Measurements from ENCODE around the gene TTC28.
"Not testable (repeated sequence)": the region's sequence is repeated elsewhere in the genome, so short reads cannot be mapped to it uniquely, and the experiment has no call there.

TTC28 gene

DNA sequence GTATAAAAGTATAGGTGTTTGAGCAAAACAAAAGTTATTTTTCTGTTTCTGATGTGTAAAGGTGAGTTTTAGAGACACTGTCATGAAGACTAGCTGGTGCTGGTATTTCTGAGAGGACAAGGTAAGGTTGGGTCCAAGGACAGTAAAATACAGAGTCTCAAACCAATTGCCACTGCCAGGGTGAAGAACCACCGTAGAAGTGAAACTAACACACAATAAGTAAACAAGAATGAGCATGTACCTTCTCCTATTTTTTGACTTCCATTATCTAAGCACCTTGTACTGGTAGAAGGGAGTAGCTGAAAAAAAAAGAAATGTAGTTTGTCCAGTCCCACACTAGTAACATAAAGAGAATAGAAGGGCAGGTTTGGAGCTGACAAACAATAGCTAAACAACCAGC is 117.3 kb downstream of the TTC28 start:
- H3K4me3 ChIP-seq (ENCODE audit: low read depth, low read length): no peak overlapping the region

DNA sequence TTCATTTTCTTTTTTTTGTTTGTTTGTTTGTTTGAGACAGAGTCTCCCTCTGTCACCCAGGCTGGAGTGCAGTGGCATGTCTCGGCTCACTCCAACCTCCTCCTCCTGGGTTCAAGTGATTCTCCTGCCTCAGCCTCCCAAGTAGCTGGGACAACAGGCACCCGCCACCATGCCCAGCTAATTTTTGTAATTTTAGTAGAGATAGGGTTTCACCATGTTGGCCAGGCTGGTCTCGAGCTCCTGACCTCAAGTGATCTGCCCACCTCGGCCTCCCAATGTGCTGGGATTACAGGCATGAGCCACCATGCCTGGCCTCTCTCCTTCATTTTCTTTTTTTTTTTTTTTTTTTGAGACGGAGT is 118.9 kb downstream of the TTC28 start:
- not testable (repeated sequence) for H3K4me3 ChIP-seq (ENCODE audit: low read depth, low read length)

DNA sequence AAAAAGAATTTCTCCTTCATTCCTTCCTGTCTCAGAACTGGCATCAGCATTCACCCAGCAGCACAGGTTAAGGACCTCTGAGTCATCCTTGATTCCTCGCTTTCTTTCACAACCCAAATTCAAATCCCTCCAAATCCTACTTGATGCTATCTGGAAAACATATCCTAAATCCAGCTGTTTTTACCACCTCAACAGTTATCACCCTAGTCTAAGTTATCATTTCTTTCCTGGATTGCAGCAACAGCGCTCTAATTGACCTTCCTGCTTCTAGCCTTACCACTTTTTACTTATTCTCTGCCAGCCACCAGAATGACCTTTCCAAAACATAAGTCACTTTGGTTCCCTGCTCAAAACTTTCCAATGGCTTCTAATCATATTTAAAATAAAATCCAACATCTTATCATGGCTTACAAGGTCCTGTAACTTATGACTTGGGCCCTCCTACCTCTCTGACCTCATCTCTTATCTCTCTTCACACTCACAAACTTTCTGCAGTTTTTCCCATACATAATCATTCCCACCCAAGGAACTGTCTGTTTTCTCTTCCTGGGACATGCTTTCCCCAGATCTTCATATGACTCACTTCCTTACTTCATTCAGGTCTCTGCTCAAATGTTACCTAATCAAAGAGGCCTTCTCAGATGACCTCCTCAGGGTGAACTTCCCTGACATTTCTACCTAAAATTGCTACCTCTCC is 119.4 kb downstream of the TTC28 start:
- H3K4me3 ChIP-seq (ENCODE audit: low read depth, low read length): no peak overlapping the region

DNA sequence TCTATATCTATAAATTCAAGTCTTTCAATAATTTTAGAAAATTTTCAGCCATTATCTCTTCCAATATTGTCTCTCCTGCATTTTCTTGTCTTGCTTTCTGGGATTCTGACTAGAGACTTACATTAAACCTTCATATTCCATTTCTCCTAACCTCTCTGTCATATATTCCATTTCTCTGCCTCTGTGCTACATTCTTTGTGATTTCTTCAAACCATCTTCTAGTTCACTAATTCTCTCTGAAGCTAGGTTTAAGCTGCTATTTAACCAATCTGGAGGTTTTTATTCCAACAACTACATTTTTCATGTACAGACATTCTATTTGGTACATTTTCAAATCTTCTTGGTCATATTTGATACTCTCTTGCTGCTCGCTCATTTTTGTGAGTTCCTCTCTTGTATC is 122.5 kb downstream of the TTC28 start:
- H3K4me3 ChIP-seq (ENCODE audit: low read depth, low read length): no peak overlapping the region

DNA sequence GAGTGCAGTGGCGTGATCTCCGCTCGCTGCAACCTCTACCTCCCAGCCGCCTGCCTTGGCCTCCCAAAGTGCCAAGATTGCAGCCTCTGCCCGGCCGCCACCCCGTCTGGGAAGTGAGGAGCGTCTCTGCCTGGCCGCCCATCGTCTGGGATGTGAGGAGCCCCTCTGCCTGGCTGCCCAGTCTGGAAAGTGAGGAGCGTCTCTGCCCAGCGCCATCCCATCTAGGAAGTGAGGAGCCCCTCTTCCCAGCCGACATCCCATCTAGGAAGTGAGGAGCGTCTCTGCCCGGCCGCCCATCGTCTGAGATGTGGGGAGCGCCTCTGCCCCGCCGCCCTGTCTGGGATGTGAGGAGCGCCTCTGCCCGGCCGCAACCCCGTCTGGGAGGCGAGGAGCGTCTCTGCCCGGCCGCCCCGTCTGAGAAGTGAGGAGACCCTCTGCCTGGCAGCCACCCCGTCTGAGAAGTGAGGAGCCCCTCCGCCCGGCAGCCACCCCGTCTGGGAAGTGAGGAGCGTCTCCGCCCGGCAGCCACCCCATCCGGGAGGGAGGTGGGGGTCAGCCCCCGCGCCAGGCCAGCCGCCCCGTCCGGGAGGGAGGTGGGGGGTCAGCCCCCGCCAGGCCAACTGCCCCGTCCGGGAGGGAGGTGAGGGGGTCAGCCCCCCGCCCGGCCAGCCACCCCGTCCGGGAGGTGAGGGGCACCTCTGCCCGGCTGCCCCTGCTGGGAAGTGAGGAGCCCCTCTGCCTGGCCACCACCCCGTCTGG is 126.4 kb downstream of the TTC28 start:
- H3K4me3 ChIP-seq (ENCODE audit: low read depth, low read length): not testable (repeated sequence)

DNA sequence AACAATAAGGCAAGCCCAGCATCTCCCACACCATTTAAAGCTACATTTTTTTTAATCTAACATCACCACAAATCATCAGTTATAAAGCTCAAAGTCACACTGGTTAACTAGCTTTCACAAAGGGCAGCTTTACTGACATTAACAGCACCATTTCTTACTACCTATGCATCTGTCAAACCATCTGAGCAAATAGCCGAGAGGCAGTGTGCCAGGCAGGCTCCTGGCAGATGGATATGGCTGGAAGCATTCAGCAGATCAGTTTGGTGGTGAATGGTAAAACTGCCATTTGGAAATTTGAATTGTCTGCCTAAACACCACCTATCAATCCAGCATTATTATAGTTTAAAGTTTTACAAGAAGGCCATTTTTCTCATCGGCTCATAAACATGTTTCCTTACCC is 131.2 kb downstream of the TTC28 start:
- no peak overlapping the region for H3K4me3 ChIP-seq (ENCODE audit: low read depth, low read length)

DNA sequence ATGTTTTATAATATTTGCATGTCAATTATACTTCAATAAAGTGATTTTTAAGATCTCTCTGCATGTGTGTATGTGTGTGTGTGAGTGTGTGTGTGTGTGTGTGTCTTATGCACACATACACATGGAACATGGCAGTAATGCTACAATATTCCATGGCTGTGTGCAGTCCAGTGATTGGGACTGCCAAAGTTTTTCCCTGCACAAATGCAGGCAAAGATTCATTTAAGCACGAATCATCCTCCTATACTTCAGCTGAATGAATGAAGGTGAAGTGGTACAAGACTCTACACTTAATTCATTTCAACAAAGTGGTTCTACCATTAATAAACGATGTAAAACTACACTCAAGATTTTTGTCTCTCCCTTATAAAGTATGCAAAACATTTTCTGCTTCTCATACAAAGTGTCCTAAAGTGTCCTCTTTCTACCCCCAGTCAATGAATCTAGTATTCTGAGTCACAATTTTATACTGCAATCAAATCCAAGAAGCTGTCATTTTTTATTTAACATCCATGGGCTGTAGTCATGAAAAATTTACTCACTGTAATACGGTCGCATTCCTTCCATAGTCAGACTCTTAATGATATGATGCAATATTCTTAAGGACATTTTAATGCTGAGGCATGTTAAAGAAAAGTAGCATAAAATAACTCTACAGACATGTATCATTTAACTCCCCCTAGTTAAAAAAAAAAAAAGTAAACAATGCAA is 132.4 kb downstream of the TTC28 start:
- H3K4me3 ChIP-seq (ENCODE audit: low read depth, low read length): no peak overlapping the region

DNA sequence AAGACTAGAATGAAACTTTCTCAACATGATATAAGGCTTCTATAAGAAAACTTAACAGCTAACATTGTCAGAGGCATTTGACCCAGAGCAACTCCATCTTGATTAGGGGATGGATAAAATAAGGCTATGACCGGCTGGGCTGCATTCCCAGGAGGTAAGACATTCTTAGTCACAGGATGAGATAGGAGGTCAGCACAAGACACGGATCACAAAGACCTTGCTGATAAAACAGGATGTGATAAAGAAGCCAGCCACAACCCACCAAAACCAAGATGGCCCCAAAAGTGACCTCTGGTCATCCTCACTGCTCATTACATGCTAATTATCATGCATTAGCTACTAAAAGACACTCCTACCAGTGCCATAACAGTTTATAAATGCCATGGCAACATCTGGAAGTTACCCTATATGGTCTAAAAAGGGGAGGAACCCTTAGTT is 135.2 kb downstream of the TTC28 start:
- no peak overlapping the region for H3K4me3 ChIP-seq (ENCODE audit: low read depth, low read length)

DNA sequence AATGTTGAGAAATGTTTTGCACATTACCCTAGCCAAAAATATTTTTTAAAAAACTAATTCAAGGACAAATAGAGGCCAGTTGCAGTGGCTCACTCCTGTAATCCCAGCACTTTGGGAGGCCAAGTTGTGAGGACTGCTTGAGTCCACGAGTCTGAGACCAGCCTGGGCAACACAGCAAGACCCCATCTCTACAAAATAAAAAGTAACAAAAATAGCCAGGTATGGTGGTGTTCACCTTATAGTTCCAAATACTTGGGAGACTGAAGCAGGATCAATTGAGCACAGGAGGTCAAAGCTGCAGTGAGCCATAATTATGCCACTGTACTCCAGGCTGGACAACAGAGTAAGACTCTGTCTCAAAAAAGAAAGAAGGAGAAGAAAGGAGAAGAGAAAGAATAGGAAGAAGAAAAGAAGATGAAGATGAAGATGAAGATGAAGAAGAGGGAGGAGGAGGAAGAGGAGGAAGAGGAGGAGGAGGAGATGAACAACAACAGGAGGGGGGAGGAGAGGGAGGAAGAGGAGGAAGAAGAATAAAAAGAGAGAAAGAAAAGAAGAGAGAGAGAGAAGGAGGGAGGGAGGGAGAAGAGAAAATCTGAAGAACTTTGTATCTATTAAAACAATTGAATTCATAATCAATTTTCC is 136.5 kb downstream of the TTC28 start:
- no peak overlapping the region for H3K4me3 ChIP-seq (ENCODE audit: low read depth, low read length)

DNA sequence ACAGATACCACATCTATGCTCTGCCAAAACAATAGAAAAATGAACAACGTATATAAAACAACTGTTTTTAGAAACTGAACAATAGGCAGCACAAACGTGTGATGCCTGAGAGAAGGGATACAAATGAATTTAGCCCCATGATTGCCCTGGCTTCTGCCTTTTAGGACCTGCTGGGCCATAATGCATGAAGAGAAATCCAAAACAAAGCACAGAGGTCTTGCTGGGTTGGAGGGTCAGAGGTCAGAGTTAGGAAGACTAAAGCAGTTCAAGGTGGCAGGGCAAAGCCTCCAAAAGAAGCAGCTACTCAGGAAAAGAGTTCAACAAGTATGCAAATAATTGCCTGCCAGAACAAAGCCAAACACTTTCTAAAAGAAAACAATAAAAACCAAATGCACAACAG is 138.5 kb downstream of the TTC28 start:
- H3K4me3 ChIP-seq (ENCODE audit: low read depth, low read length): no peak overlapping the region

DNA sequence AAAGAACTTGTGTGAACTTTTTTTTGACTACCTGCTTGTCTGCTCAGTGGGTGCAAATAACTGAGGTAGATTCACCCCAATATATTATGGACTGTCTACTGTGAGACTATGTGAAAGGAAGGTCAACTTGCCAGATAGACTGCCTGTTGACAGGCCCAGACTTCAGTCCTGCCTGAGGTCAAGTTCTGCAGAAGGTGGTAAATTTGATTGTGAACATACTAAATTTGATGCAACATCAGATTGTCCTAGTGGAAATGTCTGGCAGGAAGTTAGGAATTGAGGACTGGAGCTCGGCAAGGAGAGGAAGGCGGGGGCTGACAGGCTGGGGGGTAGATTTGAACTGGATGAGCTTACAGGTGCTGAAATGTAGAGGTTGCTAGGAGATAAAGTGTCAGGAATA is 140.7 kb downstream of the TTC28 start:
- no peak overlapping the region for H3K4me3 ChIP-seq (ENCODE audit: low read depth, low read length)

DNA sequence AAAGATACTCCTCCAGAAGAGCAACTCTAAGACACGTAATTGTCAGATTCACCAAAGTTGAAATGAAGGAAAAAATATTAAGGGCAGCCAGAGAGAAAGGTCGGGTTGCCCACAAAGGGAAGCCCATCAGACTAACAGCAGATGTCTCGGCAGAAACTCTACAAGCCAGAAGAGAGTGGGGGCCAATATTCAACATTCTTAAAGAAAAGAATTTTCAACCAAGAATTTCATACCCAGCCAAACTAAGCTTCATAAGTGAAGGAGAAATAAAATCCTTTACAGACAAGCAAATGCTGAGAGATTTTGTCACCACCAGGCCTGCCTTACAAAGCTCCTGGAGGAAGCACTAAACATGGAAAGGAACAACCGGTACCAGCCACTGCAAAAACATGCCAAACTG is 149.1 kb downstream of the TTC28 start:
- H3K4me3 ChIP-seq (ENCODE audit: low read depth, low read length): not testable (repeated sequence)

DNA sequence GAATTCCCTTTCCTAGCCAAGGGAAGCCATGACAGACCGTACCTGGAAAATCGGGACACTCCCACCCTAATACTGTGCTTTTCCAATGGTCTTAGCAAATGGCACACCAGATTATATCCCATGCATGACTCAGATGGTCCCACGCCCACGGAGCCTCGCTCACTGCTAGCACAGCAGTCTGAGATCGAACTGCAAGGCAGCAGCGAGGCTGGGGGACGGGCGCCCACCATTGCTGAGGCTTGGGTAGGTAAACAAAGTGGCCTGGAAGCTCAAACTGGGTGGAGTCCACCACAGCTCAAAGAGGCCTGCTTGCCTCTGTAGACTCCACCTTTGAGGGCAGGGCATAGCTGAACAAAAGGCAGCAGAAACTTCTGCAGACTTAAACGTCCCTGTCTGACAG is 150.5 kb downstream of the TTC28 start:
- H3K4me3 ChIP-seq (ENCODE audit: low read depth, low read length): not testable (repeated sequence)

DNA sequence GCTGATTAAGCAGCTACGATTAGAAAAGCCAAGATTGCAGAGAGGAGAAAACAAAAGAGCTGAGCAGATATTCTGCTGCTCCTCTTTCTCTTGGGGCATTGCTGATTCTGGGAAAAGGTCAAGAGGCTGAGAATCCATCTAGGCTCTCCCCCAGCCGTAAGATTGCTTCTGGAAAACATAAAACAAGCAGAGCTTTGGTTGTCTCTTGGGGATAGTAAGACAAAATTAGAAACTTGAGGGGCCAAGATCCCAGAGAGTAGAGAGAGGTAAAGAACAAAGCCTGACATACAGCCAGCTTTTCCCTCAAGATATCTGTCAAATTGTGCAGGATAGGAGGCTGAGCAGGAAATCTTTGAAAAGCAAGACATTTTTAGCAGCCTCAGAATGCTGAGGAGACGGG is 158.2 kb downstream of the TTC28 start:
- H3K4me3 ChIP-seq (ENCODE audit: low read depth, low read length): no peak overlapping the region

DNA sequence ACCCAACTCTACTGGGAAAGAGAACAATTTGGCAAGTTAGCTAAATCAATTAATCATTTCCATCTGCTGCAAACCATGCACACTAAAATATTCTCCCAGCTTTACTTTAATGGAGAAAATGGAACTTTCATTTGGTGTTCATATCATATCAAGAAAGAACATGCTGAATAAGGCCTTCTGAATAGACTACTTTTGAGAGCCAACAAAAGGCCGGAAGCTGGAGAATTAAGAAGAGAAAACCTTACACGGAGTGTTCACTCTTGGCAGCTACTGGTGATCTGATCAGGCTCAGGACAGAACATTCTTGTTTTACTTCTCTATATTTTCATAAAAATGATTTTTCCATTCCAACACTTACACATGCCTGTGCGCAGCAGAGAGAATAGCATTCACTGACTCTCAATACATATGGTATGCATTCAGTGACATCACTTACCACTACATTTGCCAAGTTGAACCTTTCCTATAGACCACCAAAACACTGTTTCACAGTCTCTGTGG is 165.3 kb downstream of the TTC28 start:
- no peak overlapping the region for H3K4me3 ChIP-seq (ENCODE audit: low read depth, low read length)

DNA sequence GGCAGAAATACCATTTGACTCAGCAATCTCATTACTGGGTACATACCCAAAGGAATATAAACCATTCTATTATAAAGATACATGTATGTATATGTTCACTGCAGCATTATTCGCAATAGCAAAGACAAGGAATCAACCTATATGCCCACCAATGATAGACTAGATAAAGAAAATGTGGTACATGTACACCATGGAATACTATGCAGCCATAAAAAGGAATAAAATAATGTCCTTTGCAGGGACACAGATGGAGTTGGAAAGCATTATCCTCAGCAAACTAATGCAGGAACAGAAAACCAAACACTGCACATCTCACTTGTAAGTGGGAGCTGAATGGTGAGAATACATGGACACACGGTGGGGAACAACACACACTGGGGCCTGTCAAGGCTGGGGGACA is 167.3 kb downstream of the TTC28 start:
- not testable (repeated sequence) for H3K4me3 ChIP-seq (ENCODE audit: low read depth, low read length)

DNA sequence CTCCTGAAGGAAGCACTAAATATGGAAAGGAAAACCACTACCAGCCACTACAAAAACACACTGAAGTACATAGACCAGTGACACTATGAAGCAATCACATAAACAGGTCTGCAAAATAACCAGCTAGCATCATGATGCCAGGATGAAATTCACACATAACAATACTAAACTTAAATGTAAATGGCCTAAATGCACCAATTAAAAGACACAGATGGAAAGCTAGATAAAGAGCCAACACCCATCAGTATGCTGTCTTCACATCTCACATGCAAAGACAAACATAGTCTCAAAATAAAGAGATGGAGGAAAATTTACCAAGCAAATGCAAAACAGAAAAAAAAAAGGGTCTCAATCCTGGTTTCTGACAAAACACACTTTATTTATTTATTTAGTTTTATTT is 171.7 kb downstream of the TTC28 start:
- no peak overlapping the region for H3K4me3 ChIP-seq (ENCODE audit: low read depth, low read length)

DNA sequence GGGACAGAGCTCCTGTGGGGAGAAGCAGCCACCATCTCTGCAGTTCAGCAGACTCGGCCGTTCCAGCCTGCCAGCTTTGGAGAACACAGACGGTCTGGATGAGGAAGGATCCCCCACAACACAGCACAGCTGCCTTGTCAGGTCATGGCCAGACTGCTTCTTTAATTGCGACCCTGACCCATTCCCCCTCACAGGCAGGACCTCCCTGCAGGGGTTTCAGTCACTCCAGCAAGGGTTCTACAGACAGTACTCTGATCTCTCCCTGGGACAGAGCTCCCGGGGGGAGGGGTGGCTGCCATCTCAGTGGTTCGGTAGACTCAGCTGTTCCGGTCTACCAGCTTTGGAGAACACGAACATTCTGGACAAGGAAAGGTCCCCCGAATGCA is 173.5 kb downstream of the TTC28 start:
- no peak overlapping the region for H3K4me3 ChIP-seq (ENCODE audit: low read depth, low read length)

DNA sequence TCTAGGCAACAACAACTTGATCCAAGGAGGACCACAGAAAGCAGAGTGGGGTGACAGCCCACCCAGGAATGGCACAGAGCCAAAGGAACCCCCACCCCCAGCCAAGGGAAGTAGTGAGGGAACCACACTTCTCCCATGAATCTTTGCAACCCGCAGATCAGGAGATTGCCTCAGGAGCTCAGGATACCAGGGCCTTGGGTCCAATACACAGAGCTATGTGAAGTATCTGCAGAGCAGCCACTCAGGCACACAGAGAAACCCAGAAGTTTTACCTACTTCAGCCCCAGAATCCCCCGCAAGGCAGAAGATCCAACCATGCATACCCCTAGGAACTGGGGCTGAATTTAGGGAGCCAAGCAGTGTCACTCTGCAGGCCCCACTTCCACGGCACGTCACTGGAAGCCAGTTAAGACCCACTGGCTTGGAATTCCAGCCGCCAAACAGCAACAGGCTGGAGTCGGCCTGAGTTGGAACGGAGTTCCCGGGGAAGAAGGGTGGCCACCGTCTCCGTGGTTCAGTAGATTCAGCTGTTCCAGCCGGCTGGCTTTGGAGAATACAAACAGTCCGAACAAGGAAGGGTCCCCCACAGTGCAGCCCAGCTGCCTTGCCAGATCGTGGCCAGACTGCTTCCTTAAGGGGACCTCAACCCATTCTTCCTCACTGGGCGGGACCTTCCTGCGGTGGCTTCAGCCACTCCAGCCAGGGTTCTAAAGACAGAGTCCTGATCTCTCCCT is 174.1 kb downstream of the TTC28 start:
- no peak overlapping the region for H3K4me3 ChIP-seq (ENCODE audit: low read depth, low read length)

DNA sequence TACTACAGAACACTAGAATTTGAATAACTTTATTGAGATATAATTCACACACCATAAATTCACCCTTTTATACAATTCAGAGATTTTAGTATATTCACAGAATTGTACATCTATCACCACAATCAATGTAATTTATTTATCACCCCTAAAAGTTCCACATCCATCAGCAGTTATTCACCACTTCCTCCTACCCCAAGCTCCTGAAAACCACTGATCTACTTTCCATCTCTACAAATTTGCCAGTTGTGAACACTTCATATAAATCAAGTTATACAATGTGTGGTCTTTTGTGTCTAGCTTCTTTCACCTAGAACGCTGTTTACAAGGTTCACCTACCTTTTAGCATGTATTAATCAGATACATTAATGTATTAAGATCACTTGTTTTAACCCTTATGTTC is 179.6 kb downstream of the TTC28 start:
- H3K4me3 ChIP-seq (ENCODE audit: low read depth, low read length): no peak overlapping the region

DNA sequence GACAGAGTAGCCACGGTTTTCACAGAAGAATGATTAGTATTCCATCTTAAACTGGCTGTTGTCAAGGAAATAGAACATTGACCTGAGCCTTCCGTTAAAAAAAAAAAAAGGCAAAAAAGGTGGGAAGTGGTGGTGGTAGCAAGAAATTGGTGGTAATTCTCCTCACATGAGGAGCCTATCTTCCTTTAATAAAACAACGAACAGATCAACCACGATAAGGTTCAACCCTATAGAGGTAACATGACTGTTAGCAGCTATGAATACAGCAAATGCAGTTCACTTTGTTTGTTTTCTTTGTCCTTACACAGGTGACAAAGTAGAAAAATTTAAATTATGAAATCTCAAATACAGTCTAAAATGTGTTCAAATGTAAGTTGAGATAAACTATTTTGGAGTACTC is 181.6 kb downstream of the TTC28 start:
- H3K4me3 ChIP-seq (ENCODE audit: low read depth, low read length): no peak overlapping the region

Measured in iPS-11a (cell line).